ENCODE results near the gene C2CD3.

GRCh38 chr11:74100735-74101134 lies 70.1 kb downstream of the C2CD3 start:
- TF ChIP-seq ELF4 (CRISPR knock-in tag; IDR thresholded peaks at IDR 0.05; ENCODE audit: low read depth) (no peak), FOXP1 (CRISPR knock-in tag; IDR thresholded peaks at IDR 0.05; ENCODE audit: borderline replicate concordance) (no peak), CTCF (IDR thresholded peaks at IDR 0.05) (no peak), USF2 (CRISPR knock-in tag; IDR thresholded peaks at IDR 0.05) (no peak), ATF3 (CRISPR knock-in tag; conservative IDR thresholded peaks at IDR 0.05) (no peak), FOXJ3 (CRISPR knock-in tag; IDR thresholded peaks at IDR 0.05; ENCODE audit: borderline replicate concordance) (no peak), SP1 (CRISPR knock-in tag; conservative IDR thresholded peaks at IDR 0.05) (no peak), IRF1 (CRISPR knock-in tag; IDR thresholded peaks at IDR 0.05) (no peak), ZNF317 (CRISPR knock-in tag; IDR thresholded peaks at IDR 0.05; ENCODE audit: borderline replicate concordance, low read depth) (no peak)

Data from WTC11 (cell line).